B cell (primary cell): Measurements from ENCODE around the gene SERPINA4. TPM values are rescaled to one million over a fixed set of nuclear protein-coding genes. Genes with fewer than 3 reads are reported as not detected.

ENCODE experiments used
- ATAC-seq: fragments of 200-7000 bp; cut with Tn5 transposase; one replicate; pipeline ENCODE4 v1.10.0; 2021; ENCODE audit warnings: low read depth, mild to moderate bottlenecking, moderate number of reproducible peaks, moderate library complexity
- CTCF ChIA-PET: fragments of 350-600 bp; sonication (Branson Sonifier 250); formaldehyde crosslinking; loops from one replicate; lab custom pipeline; 2021; ENCODE audit warnings: antibody characterized with exemption, inconsistent platforms; lab: Charles Lee
- POLR2A ChIA-PET: fragments of 350-600 bp; sonication (Branson Sonifier 250); formaldehyde crosslinking; loops from one replicate; lab custom pipeline; 2021; ENCODE audit warnings: antibody characterized with exemption; lab: Charles Lee
- DNase-seq: peaks from one replicate; pipeline ENCODE4 v3.0.0; 2013
- H2AFZ ChIP-seq: 2 replicates; pipeline ENCODE4 v1.6.1; 2012; ENCODE audit warnings: mild to moderate bottlenecking, low read depth, low read length; ENCODE audit not compliant: insufficient read depth, poor library complexity, severe bottlenecking
- H3K27ac ChIP-seq, 2 donors: 1 replicate in 1 of 2; 2 replicates in 1 of 2; pipeline ENCODE4 v1.5.1; 2012 to 2013; ENCODE audit warnings: low read length in 2 of 2, mild to moderate bottlenecking in 2 of 2, moderate library complexity in 1 of 2
- H3K27me3 ChIP-seq, 4 experiments: fragments of 200-600 bp in 1 of 4; sonication (generic) in 1 of 4; replicated peaks in 1 of 4; 1 replicate in 2 of 4; 2 replicates in 2 of 4; pipeline versions ENCODE4 v1.6.1 to v1.7.0; 2013 to 2016; ENCODE audit warnings: low read length in 3 of 4, mild to moderate bottlenecking in 2 of 4, mixed read lengths in 1 of 4, moderate library complexity in 1 of 4; ENCODE audit not compliant: insufficient read depth in 4 of 4, control insufficient read depth in 3 of 4; ENCODE audit errors: control extremely low read depth in 1 of 4
- H3K36me3 ChIP-seq, 2 experiments: replicated peaks in 1 of 2; 1 replicate in 1 of 2; 2 replicates in 1 of 2; pipeline versions ENCODE4 v1.6.1 to v1.7.1; 2013; ENCODE audit warnings: low read length in 1 of 2; ENCODE audit not compliant: insufficient read depth in 2 of 2, control insufficient read depth in 1 of 2; ENCODE audit errors: control extremely low read depth in 1 of 2, extremely low read depth in 1 of 2
- H3K4me1 ChIP-seq, 2 donors: fragments of 200-600 bp in 1 of 2; sonication (generic) in 1 of 2; 1 replicate in 1 of 2; 2 replicates in 1 of 2; pipeline versions ENCODE4 v1.5.1 to v1.6.1; 2013 to 2017; ENCODE audit warnings: low read length in 2 of 2; ENCODE audit not compliant: control insufficient read depth in 2 of 2, insufficient read depth in 2 of 2
- H3K4me2 ChIP-seq: replicated peaks from 2 replicates; pipeline ENCODE3; 2012; ENCODE audit warnings: mild to moderate bottlenecking, low read depth, low read length; ENCODE audit not compliant: poor library complexity, severe bottlenecking
- H3K4me3 ChIP-seq, 5 experiments: fragments of 200-600 bp in 1 of 5; sonication (generic) in 1 of 5; 1 replicate in 3 of 5; 2 replicates in 2 of 5; pipeline versions ENCODE4 v1.5.1 to v1.7.0; 2011 to 2016; ENCODE audit warnings: low read length in 4 of 5, mild to moderate bottlenecking in 4 of 5, low read depth in 2 of 5, control low read depth in 1 of 5, moderate library complexity in 1 of 5; ENCODE audit not compliant: insufficient read depth in 1 of 5; ENCODE audit errors: control extremely low read depth in 1 of 5, extremely low read depth in 1 of 5
- H3K79me2 ChIP-seq: fragments of 200-600 bp; sonication (generic); one replicate; pipeline ENCODE4 v1.6.0; 2016; ENCODE audit warnings: low read length; ENCODE audit not compliant: control insufficient read depth, insufficient read depth
- H3K9ac ChIP-seq: fragments of 200-600 bp; sonication (generic); 2 replicates; pipeline ENCODE4 v1.6.1; 2017; ENCODE audit warnings: mild to moderate bottlenecking, low read length, moderate library complexity
- H3K9me3 ChIP-seq, 3 donors: one replicate each; pipeline versions ENCODE4 v1.6.1 to v1.7.1; 2013; ENCODE audit warnings: low read length in 2 of 3; ENCODE audit not compliant: control insufficient read depth in 2 of 3, insufficient read depth in 1 of 3; ENCODE audit errors: control extremely low read depth in 1 of 3
- H4K20me1 ChIP-seq: 2 replicates; pipeline ENCODE4 v1.6.0; 2012; ENCODE audit warnings: mild to moderate bottlenecking, low read length; ENCODE audit not compliant: insufficient read depth, control insufficient read depth, poor library complexity, severe bottlenecking
- H3K27ac Mint-ChIP-seq: one replicate; pipeline ENCODE4 v1.8.0; 2021; ENCODE audit warnings: mixed read lengths
- H3K27me3 Mint-ChIP-seq: one replicate; pipeline ENCODE4 v1.8.0; 2021; ENCODE audit warnings: mixed read lengths
- H3K4me1 Mint-ChIP-seq: one replicate; pipeline ENCODE4 v1.8.0; 2021; ENCODE audit warnings: mixed read lengths
- H3K4me3 Mint-ChIP-seq: one replicate; pipeline ENCODE4 v1.8.0; 2021; ENCODE audit warnings: mixed read lengths
- H3K9me3 Mint-ChIP-seq: one replicate; pipeline ENCODE4 v1.8.0; 2022; ENCODE audit warnings: mixed read lengths; ENCODE audit not compliant: insufficient read depth
- EZH2 ChIP-seq: IDR thresholded peaks from 2 replicates; pipeline ENCODE4 v1.6.1; 2012; ENCODE audit warnings: borderline replicate concordance, low read depth, mild to moderate bottlenecking, moderate library complexity, low read length; ENCODE audit not compliant: insufficient read depth, poor library complexity, severe bottlenecking
- whole genome bisulfite sequencing: methylation state at CpG from one replicate; pipeline ENCODE4 v1.1.5; 2013; ENCODE audit warnings: missing lambda C conversion rate; ENCODE audit not compliant: insufficient coverage; 5-methylcytosine and 5-hydroxymethylcytosine counted together
- intact Hi-C: fragments of 100-400 bp; cut with micrococcal nuclease; formaldehyde crosslinking; loops from one replicate; pipeline ENCODE4 v1.10.0; 2022
- polyA plus RNA-seq: library from polyadenylated mRNA; depleted of rRNA; stranded (reverse); fragments of >200 nt; gene quantifications from 2 replicates; pipeline ENCODE4 v1.2.3, GENCODE V29; 2012
- total RNA-seq, 2 donors: library from RNA; stranded (reverse); fragments of 120-200 nt in 1 of 2; gene quantifications; 1 replicate in 1 of 2; 2 replicates in 1 of 2; pipeline versions ENCODE4 v1.2.3 to v1.2.4, GENCODE V29; 2013 to 2022
- TF ChIP-seq, protein P1 (sequence below): fragments of 200-600 bp; IDR thresholded peaks from one replicate; pipeline ENCODE4 v1.8.0; 2022; ENCODE audit warnings: antibody characterized with exemption, mild to moderate bottlenecking

Gene SERPINA4
- total and polyA plus RNA-seq, 2 donors (not counting 1 experiment from before 2014, with no cell fraction given): not detected

DNA sequence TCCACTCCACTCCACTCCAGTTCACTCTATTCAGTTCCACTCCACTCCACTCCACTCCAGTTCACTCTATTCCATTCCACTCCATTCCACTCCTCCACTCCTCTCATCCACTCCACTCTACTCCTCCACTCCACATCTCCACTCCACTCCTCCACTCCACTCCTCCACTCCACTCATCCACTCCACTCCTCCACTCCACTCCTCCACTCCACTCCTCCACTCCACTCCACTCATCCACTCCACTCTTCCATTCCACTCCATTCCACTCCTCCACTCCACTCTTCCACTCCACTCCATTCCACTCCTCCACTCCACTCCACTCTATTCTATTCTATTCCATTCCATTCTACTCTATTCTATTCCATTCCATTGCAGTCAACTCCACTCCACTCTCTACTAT, 29.8 kb downstream of the SERPINA4 start:
- DNase-seq (no peak), ATAC-seq (no peak)
- Histone ChIP-seq H3K9me3 (peaks cover 0 to 10% (median 0%) of the 10 kb centered on the region in 3 donors), H3K27ac (no peak overlapping the region), H3K9ac (no peak overlapping the region), H3K4me2 (no peak overlapping the region), H2AFZ (no peak overlapping the region), H3K4me3 (no peak overlapping the region), H3K27me3 (no peaks in the 10 kb centered on the region), H3K36me3 (no peaks in the 10 kb centered on the region), H3K79me2 (no peaks in the 10 kb centered on the region), H4K20me1 (no peaks in the 10 kb centered on the region), H3K4me1 (no peaks in the 10 kb centered on the region)
- H3K27me3 Mint-ChIP-seq: peaks cover 7% of the 10 kb centered on the region
- ChIA-PET POLR2A (no interaction called here), CTCF (no interaction called here)
- no peak for TF ChIP-seq EZH2
- TF ChIP-seq, protein P1, sequence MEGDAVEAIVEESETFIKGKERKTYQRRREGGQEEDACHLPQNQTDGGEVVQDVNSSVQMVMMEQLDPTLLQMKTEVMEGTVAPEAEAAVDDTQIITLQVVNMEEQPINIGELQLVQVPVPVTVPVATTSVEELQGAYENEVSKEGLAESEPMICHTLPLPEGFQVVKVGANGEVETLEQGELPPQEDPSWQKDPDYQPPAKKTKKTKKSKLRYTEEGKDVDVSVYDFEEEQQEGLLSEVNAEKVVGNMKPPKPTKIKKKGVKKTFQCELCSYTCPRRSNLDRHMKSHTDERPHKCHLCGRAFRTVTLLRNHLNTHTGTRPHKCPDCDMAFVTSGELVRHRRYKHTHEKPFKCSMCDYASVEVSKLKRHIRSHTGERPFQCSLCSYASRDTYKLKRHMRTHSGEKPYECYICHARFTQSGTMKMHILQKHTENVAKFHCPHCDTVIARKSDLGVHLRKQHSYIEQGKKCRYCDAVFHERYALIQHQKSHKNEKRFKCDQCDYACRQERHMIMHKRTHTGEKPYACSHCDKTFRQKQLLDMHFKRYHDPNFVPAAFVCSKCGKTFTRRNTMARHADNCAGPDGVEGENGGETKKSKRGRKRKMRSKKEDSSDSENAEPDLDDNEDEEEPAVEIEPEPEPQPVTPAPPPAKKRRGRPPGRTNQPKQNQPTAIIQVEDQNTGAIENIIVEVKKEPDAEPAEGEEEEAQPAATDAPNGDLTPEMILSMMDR: no peak
- H3K4me1 Mint-ChIP-seq: no peaks in the 10 kb centered on the region
- intact Hi-C loops: no loop called here
- H3K9me3 Mint-ChIP-seq: peaks cover 3% of the 10 kb centered on the region
- H3K4me3 Mint-ChIP-seq: no peak overlapping the region
- no peak overlapping the region for H3K27ac Mint-ChIP-seq

- Histone ChIP-seq H3K36me3 (no peaks in the 10 kb centered on the region), H3K9me3 (peaks cover 0 to 10% (median 0%) of the 10 kb centered on the region in 3 donors), H4K20me1 (no peaks in the 10 kb centered on the region), H2AFZ (no peak overlapping the region), H3K9ac (no peak overlapping the region), H3K79me2 (no peaks in the 10 kb centered on the region), H3K27ac (no peak overlapping the region), H3K27me3 (no peaks in the 10 kb centered on the region), H3K4me1 (no peaks in the 10 kb centered on the region), H3K4me2 (no peak overlapping the region), H3K4me3 (no peak overlapping the region)
- intact Hi-C loops: no loop called here
- DNase-seq (no peak), ATAC-seq (no peak)
- Mint-ChIP-seq H3K27ac (no peak overlapping the region), H3K27me3 (peaks cover 7% of the 10 kb centered on the region), H3K9me3 (peaks cover 3% of the 10 kb centered on the region), H3K4me3 (no peak overlapping the region), H3K4me1 (no peaks in the 10 kb centered on the region)
- WGBS: 88% methylated on average over 3 of the region's 8 CpGs
- ChIA-PET POLR2A (no interaction called here), CTCF (no interaction called here)
- TF ChIP-seq, protein P1: no peak
- TF ChIP-seq EZH2: no peak
Observed at GRCh38 chr14:94591871-94592270, 30.6 kb downstream of the SERPINA4 start.
